ENCODE measurements around the gene LRP2BP. TPM values are rescaled to one million over a fixed set of nuclear protein-coding genes. Genes with fewer than 3 reads are reported as not detected.

LRP2BP gene
- total RNA-seq, 1 experiment from 2014 or later = 0.85 TPM

- Histone ChIP-seq H3K9me3 (ENCODE audit: insufficient read depth, low read depth) (no peaks in the 10 kb centered on the region), H2AFZ (no peak overlapping the region), H3K4me3 (no peak overlapping the region), H3F3A (ENCODE audit: insufficient read depth, low read depth) (no peaks in the 10 kb centered on the region), H3K27ac (no peak overlapping the region), H4K20me1 (ENCODE audit: insufficient read depth) (no peaks in the 10 kb centered on the region), H3K9me2 (ENCODE audit: insufficient read depth) (no peaks in the 10 kb centered on the region), H3K4me1 (replicated peaks; ENCODE audit: insufficient read depth) (no peaks in the 10 kb centered on the region), H3K4me2 (no peak overlapping the region), H3K27me3 (ENCODE audit: insufficient read depth, low read depth) (no peaks in the 10 kb centered on the region), H3K36me3 (ENCODE audit: low read depth) (no peaks in the 10 kb centered on the region), H3K79me2 (ENCODE audit: low read depth) (no peaks in the 10 kb centered on the region)
- TF ChIP-seq CTCF (conservative IDR thresholded peaks at IDR 0.05) (no peak), EZH2 (IDR thresholded peaks at IDR 0.05; ENCODE audit: low read depth) (no peak)
- no TSS peak for BruUV-seq (replicated peaks)
- intact Hi-C loops (cut with micrococcal nuclease; ENCODE audit: unreplicated experiment) = no loop called here
- ChIA-PET CTCF (no interaction called here), POLR2A (ENCODE audit: unreplicated experiment) (no interaction called here)
- no peak for DNase-seq
These were observed 16.1 kb upstream of the LRP2BP start for GRCh38 chr4:185411849-185412248.

GRCh38 chr4:185408432-185408831 lies 12.7 kb upstream of the LRP2BP start:
- POLR2A ChIA-PET (ENCODE audit: unreplicated experiment) = no interaction called here
- DNase-seq = no peak
- Histone ChIP-seq H2AFZ (no peak overlapping the region), H3K4me3 (no peak overlapping the region), H3K4me1 (replicated peaks; ENCODE audit: insufficient read depth) (no peaks in the 10 kb centered on the region), H3K9me2 (ENCODE audit: insufficient read depth) (no peaks in the 10 kb centered on the region), H4K20me1 (ENCODE audit: insufficient read depth) (no peaks in the 10 kb centered on the region), H3K36me3 (ENCODE audit: low read depth) (no peaks in the 10 kb centered on the region), H3F3A (ENCODE audit: insufficient read depth, low read depth) (no peaks in the 10 kb centered on the region), H3K27me3 (ENCODE audit: insufficient read depth, low read depth) (no peaks in the 10 kb centered on the region), H3K9me3 (ENCODE audit: insufficient read depth, low read depth) (no peaks in the 10 kb centered on the region), H3K27ac (no peak overlapping the region), H3K4me2 (no peak overlapping the region), H3K79me2 (ENCODE audit: low read depth) (no peaks in the 10 kb centered on the region)
- no TSS peak for BruUV-seq (replicated peaks)
- intact Hi-C loops (cut with micrococcal nuclease; ENCODE audit: unreplicated experiment) = no loop called here
- TF ChIP-seq CTCF (conservative IDR thresholded peaks at IDR 0.05) (no peak), EZH2 (IDR thresholded peaks at IDR 0.05; ENCODE audit: low read depth) (no peak)
- CTCF ChIA-PET = no interaction called here

- intact Hi-C loops (cut with micrococcal nuclease; ENCODE audit: unreplicated experiment) = no loop called here
- no peaks in the 10 kb centered on the region for H3K4me1 ChIP-seq (replicated peaks; ENCODE audit: insufficient read depth)
- BruUV-seq (replicated peaks) = no TSS peak
- TF ChIP-seq CTCF (conservative IDR thresholded peaks at IDR 0.05) (no peak), EZH2 (IDR thresholded peaks at IDR 0.05; ENCODE audit: low read depth) (no peak)
- H3K79me2 ChIP-seq (ENCODE audit: low read depth) = no peaks in the 10 kb centered on the region
- H2AFZ ChIP-seq = no peak overlapping the region
- H3K9me3 ChIP-seq (ENCODE audit: insufficient read depth, low read depth) = no peaks in the 10 kb centered on the region
- H3K27ac ChIP-seq = no peak overlapping the region
- CTCF ChIA-PET = no interaction called here
- no peaks in the 10 kb centered on the region for H3F3A ChIP-seq (ENCODE audit: insufficient read depth, low read depth)
- no peaks in the 10 kb centered on the region for H3K36me3 ChIP-seq (ENCODE audit: low read depth)
- H4K20me1 ChIP-seq (ENCODE audit: insufficient read depth) = no peaks in the 10 kb centered on the region
- H3K4me2 ChIP-seq = no peak overlapping the region
- no peaks in the 10 kb centered on the region for H3K27me3 ChIP-seq (ENCODE audit: insufficient read depth, low read depth)
- H3K4me3 ChIP-seq = no peak overlapping the region
- POLR2A ChIA-PET (ENCODE audit: unreplicated experiment) = no interaction called here
- no peak for DNase-seq
- H3K9me2 ChIP-seq (ENCODE audit: insufficient read depth) = no peaks in the 10 kb centered on the region
These were observed 9.7 kb upstream of the LRP2BP start for GRCh38 chr4:185405296-185405999.

Data from PC-9 (cell line).